ENCODE results near the gene SLC39A13.
A peak's percentile ranks its signal among the peaks of the same experiment; 100 is the strongest.

SLC39A13 gene

DNA sequence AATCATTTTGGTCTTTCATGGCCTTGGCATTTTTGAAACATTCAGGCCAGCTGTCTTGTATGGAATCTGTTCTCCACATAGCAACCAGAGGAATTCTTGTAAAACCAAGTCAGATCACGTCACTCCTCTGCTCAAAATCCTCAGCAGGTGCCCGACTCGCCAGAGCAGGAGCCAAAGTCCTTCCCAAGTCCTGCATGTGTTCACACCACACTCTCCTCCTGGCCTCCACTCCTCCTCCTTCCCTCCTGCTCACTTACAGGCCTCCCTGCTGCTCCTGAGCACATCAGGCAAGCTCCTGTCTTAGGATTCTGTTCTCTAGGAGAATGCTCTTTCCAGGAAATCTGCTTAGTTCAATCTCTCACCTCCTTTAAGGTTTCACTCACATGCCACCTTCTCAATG is 24.8 kb downstream of the SLC39A13 start:
- DNase-seq = no peak

DNA sequence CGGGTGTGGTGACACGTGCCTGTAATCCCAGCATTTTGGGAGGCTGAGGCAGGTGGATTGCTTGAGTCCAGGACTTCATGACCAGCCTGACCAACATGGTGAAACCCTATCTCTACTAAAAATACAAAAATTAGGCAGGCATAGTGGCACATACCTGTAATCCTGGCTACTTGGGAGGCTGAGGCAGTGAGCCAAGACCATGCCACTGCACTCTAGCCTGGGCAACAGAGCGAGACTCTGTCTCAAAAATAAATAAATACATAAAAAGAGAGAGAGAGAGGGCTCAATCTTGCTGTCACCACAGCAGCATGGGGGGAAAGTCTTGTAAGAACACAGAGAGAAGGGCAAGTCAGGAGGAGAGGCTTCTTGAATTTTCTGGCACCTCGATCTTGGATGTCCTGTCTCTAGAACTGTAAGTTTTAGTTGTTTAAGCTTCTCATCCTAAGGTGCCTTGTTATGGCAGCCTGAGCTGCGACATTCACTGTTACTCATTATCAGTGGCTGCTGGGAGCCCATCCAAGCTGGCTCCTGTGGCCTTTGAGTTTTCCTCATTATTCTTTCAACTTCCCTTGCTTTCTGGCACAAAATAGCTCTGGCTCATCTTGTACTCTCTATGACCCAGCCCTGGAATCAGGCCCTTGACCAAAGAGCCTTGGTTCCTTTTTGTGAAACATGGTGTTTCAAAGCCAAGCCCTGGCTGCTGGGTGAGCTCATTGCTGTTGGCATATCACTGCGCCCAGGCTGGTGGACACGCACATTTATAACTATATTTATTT is 25.8 kb downstream of the SLC39A13 start:
- DNase-seq = no peak

DNA sequence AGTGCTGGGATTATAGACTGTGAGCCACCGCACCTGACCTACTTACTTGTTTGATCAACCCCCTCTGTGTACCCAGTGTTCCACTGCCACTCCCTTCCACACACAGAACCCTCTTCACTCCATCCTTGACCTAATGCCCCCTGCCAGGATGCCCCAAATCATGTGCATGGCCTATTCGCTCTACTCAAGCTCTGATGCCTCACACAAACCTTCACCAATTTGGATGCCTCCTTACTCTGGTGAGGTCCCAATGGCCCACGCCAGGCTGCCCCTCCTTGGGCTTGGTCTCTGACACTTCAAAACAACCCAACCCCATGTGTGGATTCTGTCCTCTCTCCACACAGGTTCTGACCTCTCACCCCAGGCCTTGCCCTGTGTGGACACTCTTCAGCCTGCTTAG is 27.3 kb downstream of the SLC39A13 start:
- DNase-seq = no peak

DNA sequence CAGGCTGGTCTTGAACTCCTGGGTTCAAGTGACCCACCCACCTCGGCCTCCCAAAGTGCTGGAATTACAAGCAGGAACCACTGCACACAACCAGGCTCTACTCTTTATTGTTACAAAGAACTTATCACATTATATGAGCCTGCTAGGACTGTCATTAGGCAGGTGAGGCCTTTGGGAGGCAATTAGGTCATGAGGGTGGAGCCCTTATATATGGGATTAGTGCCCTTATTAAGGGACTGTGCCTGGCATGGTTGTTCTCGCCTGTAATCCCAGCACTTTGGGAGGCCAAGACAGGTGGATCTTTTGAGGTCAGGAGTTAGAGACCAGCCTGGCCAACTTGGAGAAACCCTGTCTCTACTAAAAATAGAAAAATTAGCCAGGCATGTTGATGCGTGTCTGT is 28.3 kb downstream of the SLC39A13 start:
- no peak for DNase-seq

DNA sequence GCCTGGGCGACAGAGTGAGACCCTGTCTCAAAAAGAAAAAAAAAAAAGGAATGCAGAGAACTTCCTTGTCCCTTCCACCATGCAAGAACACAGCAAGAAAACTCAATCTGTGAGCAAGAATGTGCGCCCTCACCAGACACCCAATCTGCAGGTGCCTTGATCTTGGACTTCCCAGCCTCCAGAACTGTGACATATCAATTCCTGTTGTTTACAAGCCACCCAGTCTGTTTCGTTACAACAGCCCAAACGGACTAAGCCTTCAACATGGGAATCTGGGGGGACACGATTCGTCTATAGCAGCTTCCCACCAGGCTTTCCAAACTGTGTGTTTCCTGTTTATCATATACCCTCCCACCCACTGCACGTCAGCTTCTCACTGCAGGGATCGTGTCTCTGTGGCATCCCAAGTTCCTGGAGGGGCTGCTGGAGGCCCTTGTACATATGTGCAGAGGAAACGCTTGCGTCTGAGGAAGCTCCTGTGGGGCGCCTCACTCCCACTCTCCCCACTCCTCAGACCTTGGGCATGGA is 28.9 kb downstream of the SLC39A13 start:
- no peak for DNase-seq

DNA sequence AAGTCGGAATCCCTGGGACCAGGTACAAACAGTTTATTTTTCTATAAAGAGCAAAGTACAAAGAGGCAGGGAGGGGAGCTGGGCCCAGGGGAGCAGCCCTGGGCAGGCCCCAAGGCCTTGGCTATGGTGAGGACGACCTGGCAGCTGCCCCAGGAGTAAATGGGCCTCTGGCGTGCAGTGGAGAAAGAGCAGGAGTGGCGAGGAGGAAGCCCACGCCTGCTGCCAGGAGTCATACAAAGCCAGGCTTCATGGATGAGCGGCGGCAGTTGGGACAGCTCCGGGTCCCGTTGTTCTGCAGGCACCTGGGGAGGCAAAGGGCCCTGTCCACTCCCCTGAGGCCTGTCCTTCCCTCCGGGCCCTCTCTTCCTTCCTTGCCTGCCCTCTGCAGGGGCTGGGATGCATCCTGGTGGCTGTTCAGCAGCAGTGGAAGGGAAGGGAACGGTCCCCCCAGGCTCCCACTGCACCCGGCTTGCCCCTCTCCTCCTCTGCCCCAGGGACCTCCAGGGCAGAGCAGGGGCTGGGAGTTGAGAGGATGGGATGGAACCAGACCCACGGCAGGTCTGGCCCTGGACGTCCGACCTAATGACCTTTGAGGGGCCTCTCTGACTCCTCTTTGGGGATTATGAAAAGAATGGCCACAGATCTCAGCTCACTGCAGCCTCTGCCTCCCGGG is 29.5 kb downstream of the SLC39A13 start:
- no peak for DNase-seq

DNA sequence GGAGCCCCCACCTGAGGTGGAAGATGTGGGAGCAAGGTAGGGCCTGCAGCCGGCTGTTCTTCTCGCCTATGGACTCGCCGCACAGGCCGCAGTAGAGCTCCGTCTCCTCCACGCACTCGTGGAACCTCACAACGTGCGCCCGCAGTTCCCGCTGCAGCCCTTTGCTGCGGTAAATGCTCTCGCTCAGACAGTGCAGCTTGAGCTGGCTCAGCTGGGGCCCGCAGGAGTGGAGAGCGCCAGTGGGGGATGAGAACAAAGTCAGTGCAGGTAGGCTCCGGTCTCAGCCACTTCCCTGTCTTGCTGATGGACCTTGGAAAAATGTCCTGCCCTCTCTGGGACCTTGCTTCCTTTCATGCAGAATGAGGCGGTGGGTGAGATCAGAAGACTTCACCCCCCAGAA is 30.3 kb downstream of the SLC39A13 start:
- DNase-seq = no peak

DNA sequence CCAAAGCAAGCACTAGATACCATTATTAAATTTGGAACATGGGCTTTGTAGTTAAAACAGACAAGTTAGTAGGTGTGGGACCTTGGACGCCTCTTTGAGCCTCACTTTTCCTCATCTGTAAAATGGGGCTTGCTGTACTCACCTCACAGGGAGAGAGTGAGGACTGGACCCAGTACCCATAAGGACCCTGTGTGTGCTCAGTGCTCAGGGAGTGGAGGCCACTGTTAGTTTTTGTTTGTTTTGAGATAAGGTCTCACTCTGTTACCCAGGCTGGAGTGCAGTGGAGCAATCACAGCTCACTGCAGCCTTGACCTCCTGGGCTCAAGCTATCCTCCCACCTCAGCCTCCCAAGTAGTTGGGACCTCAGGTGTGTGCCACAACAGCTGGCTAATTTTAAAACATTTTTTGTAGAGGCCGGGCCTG is 31.7 kb downstream of the SLC39A13 start:
- DNase-seq = no peak

DNA sequence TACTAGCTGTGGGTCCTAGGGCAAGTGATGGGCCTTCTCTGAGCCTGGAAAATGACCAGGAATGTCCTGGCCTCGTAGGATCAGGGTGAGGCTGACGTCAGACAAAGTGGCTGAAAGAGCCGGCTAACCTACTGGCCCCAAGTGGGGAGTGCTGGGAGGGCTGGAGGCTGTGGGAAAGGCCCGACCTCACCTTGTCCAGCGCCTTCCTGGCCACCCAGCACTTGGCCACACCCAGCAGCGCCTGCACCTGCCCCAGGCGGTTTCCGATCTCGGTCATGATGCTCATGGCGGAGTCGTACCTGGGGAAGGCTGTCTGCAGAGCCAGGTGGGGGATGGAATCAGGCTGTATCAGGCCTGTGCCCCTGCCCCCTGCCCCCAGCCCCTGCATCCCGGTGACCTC is 33.0 kb downstream of the SLC39A13 start:
- DNase-seq = no peak

DNA sequence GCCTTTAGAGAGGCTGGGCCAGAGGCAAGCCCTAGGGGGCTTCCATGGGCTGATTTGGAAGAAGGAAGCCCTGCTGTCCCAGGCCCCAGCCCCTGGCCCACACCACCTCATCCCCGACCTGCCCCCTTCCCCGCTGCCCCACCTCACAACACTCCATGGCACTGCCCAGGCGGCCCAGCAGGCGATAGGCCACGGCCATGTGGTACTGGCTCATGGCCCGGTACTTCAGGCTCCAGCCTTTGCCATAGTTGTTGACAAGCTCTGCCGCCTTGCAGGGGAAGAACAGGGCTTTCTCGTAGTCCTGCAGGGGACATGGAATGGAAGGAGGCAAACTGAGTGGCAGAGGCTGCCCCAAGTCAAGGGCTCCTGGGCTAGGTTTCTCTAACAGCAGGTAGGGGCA is 34.1 kb downstream of the SLC39A13 start:
- DNase-seq = no peak

DNA sequence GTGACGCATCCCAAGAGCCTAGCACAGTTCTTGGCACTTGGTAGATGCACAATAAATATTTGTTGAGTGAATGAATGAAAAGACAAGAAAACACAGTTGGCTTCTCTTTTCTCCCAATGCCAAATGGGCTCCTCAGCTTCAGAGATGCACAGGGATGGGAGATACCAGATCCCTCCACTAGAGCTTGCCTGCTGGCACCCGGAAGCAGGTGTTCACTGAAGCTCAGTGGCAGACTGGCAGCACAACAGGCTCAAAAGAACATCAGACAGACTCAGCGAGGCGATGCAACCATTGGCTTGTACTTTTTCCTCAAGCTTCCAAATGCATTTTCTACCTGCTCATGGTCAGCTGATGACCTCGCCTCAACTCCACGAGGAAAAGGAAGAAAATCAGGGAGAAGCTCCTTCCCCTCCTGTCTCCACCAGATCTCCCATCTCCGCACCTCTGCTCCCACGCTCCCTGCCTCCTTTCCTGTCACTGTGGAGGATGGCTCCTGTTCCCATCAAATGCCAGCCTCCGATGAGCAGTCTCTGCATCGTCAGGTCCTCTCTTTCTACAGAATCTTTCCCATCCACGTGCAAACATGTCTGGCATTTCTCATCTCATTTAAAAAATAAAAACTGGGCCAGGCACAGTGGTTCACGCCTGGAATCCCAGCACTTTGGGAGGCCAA is 34.8 kb downstream of the SLC39A13 start:
- no peak for DNase-seq

DNA sequence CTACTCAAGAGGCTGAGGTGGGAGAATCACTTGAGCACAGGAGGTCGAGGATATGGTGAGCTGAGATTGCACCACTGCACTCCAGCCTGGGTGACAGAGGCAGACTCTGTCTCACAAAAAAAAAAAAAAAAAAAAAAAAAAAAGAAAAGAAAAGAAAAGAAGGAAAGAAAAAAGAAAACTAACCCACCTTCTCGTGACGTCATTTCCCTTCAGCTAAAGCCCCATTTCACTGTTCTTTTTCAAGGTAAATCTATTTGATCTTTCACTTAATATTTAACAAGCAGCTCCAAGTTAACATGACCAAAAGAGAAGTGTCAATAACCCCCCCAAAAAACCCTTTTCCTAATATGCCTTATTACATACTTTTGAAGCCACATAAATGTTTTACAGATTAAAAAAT is 35.4 kb downstream of the SLC39A13 start:
- DNase-seq = no peak

DNA sequence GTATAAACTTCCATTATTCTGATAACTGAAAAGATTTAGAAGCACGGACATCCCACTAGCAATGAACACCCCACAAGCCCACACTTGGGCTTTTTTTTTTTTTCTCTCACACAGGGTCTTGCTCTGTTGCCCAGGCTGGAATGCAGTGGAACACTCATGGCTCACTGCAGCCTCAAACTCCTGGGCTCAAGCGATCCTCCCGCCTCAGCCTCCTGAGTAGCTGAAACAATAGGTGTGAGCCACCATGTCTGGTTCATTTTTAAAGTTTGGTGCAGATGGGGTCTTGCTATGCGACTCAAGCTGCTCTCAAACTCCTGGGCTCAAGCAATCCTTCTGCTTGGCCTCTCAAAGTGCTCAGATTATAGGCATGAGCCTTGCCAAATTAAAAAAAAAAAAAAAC is 37.5 kb downstream of the SLC39A13 start:
- no peak for DNase-seq

DNA sequence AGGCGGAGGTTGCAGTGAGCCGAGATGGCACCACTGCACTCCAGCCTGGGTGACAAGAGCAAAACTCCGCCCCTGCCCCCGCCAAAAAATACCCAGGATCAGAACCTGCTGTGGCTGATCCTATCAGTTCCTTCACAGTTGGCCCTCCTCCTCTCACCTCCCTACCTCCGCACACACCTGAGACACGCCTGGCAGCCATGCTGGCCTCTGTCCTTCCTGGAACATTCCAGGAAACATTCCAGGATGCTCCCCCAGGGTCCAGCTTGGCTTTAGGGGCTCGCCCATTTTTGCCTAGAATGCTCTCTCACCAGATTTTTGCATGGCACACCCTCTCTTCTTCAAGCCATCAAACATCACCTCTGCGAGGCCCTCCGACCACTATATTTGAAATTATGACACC is 38.4 kb downstream of the SLC39A13 start:
- DNase-seq = no peak

DNA sequence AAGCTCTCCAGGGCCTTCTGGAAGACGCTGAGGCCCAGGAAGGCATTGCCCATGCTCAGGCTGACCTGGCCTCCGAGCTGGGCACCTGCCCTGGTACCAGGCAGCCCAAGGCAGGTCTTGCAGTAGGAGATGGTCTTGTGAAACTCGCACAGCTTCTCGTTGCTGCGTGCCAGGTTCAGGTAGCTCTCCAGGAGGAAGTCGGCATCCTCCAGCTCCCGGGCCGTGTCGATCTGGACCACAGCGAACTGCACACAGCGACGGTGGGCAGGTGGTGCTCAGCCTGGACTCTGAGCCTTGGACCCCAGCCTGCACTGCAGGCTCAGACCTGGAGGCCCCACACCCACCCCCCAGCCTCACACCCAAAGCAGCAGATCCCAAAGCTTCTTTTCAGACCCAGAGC is 39.5 kb downstream of the SLC39A13 start:
- no peak for DNase-seq

DNA sequence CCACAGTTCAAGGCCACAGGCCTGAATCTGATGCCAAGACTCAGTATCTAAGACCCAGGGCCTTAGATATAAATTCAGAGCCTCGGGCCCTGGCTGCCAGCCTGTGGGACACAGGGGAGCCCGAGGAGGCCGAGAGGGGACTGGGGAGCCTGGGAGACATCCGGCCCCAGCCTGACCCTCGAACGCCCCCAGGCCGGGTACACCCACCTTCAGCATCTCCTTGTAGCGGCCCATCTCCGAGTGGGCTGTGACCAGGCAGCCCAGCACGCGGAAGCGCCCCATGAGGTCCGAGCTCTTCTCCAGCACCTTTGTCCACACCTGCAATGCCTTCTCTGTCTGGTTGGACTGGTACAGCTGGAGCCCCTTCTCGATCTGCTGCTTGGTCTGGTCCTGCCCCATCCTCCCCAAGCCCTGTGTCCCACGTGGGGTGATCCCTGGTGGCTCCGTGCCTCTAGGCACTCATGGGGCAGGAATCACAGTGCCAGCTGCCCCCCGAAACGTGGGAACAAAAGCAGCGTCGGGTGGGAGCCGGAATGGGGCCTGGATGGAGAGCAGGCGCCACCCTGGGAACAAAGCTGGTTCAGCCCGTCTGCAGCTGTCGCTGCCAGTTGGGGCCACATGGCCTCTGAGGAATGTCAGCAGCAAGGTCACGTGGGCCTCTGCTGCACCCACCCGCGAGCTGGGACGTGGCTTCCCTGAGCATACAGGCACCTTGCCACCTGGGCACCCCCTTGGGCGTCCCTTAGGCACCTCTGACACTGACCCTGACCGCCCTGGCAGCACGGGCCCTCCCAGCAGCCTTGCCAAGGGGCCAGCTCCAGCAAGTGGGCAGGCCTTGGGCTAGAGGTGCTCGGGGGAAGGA is 40.4 kb downstream of the SLC39A13 start, which contains the start of gene RAPSN:
TSS of gene RAPSN (minus strand) at position 571 of the 862 bp plus-strand sequence. CDS start at position 399, 172 bp downstream.
- DNase-seq = no peak

DNA sequence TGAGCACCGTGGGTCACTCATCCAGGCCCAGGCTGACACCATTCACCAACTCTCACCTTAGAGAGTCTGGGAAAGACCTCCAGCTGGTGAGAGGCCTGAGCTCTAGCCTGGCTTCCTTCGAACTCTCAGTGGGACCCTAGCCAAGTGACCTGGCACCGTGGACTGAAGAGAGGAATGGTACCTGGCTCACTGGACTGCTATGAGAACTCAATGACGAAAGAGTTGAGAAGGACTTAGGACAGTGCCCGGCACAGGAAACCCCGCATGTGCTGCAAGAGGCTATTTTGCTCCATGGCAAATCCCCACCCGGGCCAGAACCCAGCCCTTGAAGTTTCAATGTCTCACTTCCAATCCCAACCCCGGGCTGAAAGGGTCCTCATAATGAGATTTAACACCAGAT is 41.2 kb downstream of the SLC39A13 start:
- DNase-seq = no peak

DNA sequence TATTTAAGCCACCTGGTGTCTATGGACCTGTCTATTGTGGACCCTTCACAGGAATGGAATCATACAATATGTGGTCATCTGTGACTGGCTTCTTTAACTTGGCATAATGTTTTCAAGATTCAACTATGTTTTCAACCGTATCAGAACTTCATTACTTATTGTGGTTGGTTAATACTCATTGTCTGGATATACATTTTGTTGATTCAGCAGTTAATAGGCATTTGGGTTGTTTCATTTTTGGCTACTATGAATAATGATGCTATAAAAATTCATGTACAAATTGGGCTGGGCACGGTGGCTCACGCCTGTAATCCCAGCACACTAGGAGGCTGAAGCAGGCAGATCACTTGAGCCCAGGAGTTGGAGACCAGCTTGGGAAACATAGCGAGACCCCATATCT is 43.0 kb downstream of the SLC39A13 start:
- DNase-seq = no peak

DNA sequence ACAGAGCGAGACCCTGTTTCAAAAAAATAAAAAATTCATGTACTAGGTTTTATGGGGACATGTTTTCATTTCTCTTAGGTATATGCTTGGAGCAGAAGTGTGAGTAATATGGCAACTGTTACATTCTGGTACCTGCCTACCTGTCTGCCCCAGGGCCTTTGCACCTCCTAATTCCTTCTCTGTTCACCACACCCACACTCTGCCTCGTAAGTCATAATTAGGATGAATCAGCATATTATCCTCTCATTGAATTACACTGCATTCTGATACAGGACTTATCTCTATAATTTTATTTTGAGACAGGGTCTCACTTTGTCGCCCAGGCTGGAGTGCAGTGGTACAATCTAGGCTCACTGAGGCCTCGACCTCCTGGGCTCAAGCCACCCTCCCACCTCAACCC is 43.6 kb downstream of the SLC39A13 start:
- no peak for DNase-seq

DNA sequence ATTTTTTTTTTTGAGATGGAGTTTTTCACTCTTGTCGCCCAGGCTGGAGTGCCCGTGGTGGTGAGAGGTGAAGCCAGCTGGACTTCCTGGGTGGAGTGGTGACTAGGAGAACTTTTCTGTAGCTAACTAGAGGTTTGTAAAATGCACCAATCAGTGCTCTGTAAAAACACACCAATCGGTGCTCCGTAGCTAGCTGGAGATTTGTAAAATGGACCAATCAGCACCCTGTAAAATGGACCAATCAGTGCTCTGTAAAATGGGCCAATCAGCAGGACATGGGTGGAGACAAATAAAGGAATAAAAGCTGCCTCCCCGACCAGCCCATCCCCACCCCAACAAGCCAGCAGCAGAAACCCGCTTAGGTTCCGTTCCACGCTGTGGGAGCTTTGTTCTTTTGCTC is 45.0 kb downstream of the SLC39A13 start:
- no peak for DNase-seq

DNA sequence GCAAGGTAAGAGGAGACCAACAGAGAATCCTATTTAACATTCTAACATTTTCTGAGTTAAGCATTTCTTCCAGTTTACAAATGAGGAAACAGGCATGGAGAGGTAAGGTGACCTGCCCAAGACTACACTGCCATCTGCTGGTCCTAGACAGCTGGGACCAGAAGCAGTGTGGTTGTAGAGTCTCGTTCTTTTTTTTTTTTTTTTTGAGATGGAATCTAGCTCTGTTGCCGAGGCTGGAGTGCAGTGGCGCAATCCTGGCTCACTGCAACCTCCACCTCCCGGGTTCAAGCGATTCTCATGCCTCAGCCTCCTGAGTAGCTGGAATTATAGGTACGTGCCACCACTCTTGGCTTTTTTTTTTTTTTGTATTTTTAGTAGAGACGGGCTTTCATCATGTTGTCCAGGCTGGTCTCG is 45.9 kb downstream of the SLC39A13 start:
- DNase-seq = peak; percentile 87

DNA sequence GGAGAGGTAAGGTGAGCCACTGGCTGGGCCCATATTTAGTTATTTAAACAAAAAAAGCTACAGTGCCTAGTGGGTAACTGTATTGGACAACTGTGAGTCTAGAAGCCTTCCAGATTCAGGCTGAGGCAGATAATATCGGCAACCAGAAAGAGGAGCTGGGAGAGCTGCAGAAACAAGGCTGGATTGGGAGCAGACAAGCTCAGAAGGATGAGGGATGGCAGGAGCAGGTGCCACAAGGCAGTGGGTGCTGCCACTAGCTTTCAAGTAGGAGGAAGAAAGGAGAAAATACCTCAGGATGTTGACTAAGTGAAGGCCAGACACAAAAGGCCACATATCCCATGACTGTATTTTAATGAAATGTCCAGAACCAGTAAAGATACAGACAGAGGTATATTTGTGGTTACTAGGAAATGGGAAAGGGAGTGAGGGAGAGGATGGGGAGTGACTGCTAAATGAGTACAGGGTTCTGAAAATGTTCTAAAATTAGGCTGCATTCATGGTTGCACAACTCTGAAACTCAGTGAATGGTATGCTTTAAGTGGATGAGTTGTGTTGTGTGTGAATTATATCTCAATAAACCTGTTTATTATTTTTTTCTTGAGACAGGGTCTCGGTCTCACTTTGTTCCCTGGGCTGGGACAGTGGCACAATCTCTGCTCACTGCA is 52.3 kb downstream of the SLC39A13 start:
- DNase-seq = no peak
